ENCODE results near the gene IGF2BP1. TPM values are rescaled to one million over a fixed set of nuclear protein-coding genes. Genes with fewer than 3 reads are reported as not detected.

The IGF2BP1 gene
- total RNA-seq, 1 donor from 2014 or later: not detected

DNA sequence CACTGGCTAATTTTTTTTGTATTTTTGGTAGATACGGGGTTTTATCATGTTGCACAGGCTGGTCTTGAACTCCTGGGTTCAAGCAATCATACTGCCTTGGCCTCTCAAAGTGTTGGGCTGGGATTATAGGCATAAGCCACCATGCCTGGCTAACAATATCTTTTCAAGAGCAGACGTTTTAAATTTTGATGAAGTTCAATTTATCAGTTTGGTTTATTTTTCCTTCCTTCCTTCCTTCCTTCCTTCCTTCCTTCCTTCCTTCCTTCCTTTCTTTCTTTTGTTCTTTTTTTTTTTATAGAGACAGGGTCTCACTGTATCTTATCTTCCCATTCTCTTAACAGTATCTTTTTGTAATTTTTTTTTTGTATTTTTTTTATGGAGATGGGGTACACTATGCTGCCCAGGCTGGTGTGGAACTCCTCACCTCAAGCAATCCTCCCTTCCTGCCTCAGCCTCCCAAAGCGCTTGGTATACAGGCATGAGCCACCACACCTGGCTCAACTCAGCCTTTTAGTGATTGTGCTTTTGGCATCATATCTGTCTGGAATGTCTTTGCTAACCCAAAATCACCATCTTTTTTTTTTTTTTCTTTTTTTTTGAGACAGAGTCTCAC is 15.2 kb upstream of the IGF2BP1 start:
- H3K27ac ChIP-seq: no peak overlapping the region
- DNase-seq (no peak), ATAC-seq (no peak)
- no peaks in the 10 kb centered on the region for H3K36me3 ChIP-seq
- peaks cover 40% of the 10 kb centered on the region for H3K27me3 ChIP-seq (ENCODE audit: low read depth)
- intact Hi-C loops (cut with DNase I): no loop called here
- TF ChIP-seq, protein P1, sequence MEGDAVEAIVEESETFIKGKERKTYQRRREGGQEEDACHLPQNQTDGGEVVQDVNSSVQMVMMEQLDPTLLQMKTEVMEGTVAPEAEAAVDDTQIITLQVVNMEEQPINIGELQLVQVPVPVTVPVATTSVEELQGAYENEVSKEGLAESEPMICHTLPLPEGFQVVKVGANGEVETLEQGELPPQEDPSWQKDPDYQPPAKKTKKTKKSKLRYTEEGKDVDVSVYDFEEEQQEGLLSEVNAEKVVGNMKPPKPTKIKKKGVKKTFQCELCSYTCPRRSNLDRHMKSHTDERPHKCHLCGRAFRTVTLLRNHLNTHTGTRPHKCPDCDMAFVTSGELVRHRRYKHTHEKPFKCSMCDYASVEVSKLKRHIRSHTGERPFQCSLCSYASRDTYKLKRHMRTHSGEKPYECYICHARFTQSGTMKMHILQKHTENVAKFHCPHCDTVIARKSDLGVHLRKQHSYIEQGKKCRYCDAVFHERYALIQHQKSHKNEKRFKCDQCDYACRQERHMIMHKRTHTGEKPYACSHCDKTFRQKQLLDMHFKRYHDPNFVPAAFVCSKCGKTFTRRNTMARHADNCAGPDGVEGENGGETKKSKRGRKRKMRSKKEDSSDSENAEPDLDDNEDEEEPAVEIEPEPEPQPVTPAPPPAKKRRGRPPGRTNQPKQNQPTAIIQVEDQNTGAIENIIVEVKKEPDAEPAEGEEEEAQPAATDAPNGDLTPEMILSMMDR (IDR thresholded peaks at IDR 0.05): no peak
- H3K9me3 ChIP-seq: no peaks in the 10 kb centered on the region
- H3K4me3 ChIP-seq: no peak overlapping the region
- no peaks in the 10 kb centered on the region for H3K4me1 ChIP-seq

DNA sequence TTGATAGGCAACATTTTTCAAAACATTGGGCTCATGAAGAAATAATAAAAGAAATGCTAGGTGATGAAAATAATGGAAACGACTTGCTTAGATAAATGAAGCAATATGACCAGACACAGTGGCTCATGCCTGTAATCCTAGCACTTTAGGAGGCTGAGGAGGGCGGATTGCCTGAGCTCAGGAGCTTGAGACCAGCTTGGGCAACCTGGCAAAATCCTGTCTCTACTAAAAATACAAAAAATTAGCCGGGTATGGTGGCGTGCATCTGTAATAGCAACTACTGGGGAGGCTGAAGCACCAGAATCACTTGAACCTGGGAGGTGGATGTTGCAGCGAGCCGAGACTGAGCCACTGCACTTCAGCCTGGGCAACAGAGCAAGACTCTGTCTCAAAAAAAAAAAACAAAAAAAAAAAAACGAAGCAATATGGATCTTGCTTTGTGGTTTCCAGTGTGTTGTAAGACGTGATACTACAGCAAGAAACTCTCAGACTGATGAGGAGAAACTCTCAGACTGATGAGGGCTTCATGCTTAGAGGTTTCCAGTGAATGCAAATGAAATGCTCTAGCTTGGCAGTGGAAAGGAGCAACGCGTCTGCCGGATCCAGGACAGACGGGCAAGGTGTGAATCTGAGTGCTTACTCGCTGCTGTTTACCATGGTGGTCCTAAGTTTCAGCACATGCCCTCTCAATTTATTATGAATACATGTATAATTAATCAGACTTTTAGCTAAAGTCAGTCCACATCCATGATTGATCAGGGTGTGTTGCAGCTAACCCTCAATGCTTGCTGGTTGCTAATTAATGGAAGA is 11.5 kb upstream of the IGF2BP1 start:
- TF ChIP-seq, protein P1 (IDR thresholded peaks at IDR 0.05): no peak
- Histone ChIP-seq H3K27me3 (ENCODE audit: low read depth) (peaks cover 73% of the 10 kb centered on the region), H3K36me3 (no peaks in the 10 kb centered on the region), H3K9me3 (no peaks in the 10 kb centered on the region), H3K27ac (no peak overlapping the region), H3K4me1 (no peaks in the 10 kb centered on the region), H3K4me3 (no peak overlapping the region)
- intact Hi-C loops (cut with DNase I): no loop called here
- ATAC-seq (no peak), DNase-seq (no peak)

DNA sequence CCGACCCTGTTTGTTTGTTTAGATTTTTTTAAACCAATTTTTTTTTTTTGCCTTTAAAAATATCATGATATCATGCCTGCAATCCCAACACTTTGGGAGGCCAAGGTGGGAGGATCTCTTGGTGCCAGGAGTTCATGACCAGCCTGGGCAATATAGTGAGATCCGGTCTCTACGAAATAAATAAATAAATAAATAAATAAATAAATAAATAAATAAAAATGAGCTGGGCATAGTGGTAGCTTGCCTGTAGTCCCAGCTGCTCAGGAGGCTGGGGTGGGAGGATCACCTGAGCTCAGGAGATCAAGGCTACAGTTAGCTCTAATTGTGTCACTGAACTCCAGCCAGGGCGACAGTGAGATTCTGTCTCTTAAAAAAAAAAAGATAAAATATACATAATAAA is 8.1 kb upstream of the IGF2BP1 start:
- TF ChIP-seq, protein P1 (IDR thresholded peaks at IDR 0.05): no peak
- DNase-seq: no peak
- H3K27me3 ChIP-seq (ENCODE audit: low read depth): peaks cover 93% of the 10 kb centered on the region

DNA sequence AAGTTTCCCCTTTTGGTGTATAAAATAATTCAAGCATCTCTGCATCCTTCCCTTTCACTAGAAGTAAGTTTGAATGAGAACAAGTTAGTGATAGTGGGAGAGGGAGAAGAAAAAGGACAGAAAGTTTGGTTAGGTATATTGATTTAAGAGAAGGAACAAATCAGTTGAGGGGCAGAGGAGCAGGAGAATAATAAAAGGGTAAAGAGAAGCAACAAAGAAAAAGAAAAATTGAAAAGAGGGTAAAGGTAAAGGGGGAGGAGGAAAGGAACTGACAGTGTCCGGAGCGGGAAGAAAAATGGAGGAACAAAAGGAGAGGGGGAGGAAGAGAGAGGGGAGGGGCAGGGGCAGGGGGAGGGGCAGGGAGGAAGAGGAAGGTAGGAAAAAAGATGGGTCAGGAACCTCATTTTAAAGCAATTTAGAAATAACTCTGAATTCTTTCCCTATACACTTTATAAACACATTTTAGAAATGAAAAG is 6.3 kb upstream of the IGF2BP1 start:
- intact Hi-C loops (cut with DNase I): no loop called here
- peaks cover 99% of the 10 kb centered on the region for H3K27me3 ChIP-seq (ENCODE audit: low read depth)
- no peak for DNase-seq
- no peaks in the 10 kb centered on the region for H3K36me3 ChIP-seq
- H3K4me1 ChIP-seq: peaks cover 5% of the 10 kb centered on the region
- H3K4me3 ChIP-seq: no peak overlapping the region
- no peak overlapping the region for H3K27ac ChIP-seq
- H3K9me3 ChIP-seq: no peaks in the 10 kb centered on the region
- ATAC-seq: no peak
- TF ChIP-seq, protein P1 (IDR thresholded peaks at IDR 0.05): no peak

More for the DNA sequence above, 8.1 kb upstream of the IGF2BP1 start:
- no peaks in the 10 kb centered on the region for H3K4me1 ChIP-seq
- no peaks in the 10 kb centered on the region for H3K36me3 ChIP-seq
- H3K4me3 ChIP-seq: no peak overlapping the region
- no peak for ATAC-seq
- no peaks in the 10 kb centered on the region for H3K9me3 ChIP-seq
- intact Hi-C loops (cut with DNase I): no loop called here
- no peak overlapping the region for H3K27ac ChIP-seq

DNA sequence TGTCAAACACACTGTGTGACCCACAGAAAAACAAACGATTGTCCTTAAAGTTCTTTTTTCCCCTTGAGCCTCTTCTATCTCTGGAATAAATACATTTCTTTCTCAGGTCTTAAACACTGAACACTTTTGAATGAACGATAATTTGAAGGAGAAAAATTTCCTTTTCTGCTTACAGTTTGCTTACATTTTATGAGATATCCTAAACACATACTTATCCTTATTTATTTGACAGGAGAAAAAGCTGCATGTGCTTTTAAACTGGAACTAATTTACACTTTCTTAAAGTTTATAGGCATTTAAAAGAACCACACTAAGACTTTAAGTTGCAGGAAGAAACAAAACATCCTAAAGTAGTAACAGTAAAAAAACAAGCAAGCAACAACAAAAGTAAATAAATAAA is 4.7 kb upstream of the IGF2BP1 start:
- DNase-seq (no peak), ATAC-seq (no peak)
- H3K27ac ChIP-seq: no peak overlapping the region
- no peaks in the 10 kb centered on the region for H3K36me3 ChIP-seq
- no peaks in the 10 kb centered on the region for H3K9me3 ChIP-seq
- peaks cover 100% of the 10 kb centered on the region for H3K27me3 ChIP-seq (ENCODE audit: low read depth)
- TF ChIP-seq, protein P1 (IDR thresholded peaks at IDR 0.05): no peak
- peaks cover 19% of the 10 kb centered on the region for H3K4me1 ChIP-seq
- intact Hi-C loops (cut with DNase I): no loop called here
- no peak overlapping the region for H3K4me3 ChIP-seq

Data from lower lobe of right lung (tissue), 2 donors.